ENCODE measurements around the gene CYFIP2. TPM values are rescaled to one million over a fixed set of nuclear protein-coding genes. Genes with fewer than 3 reads are reported as not detected.

Gene CYFIP2
- total RNA-seq, 1 experiment from 2014 or later = 14.3 TPM

GRCh38 chr5:157270771-157271170, 4.8 kb downstream of the CYFIP2 start:
- no peaks in the 10 kb centered on the region for H3K36me3 ChIP-seq (replicated peaks; ENCODE audit: control insufficient read depth, insufficient read depth, low read length)
- H3K27me3 ChIP-seq (ENCODE audit: control insufficient read depth, insufficient read depth, low read length) = peaks cover 11% of the 10 kb centered on the region; the same call in 1 of the 2 replicates
- DNase-seq = no peak
- no peak overlapping the region for H3K4me3 ChIP-seq (ENCODE audit: insufficient read depth, low read depth, low read length)

GRCh38 chr5:157271740-157272271, 5.9 kb downstream of the CYFIP2 start:
- Histone ChIP-seq H3K27me3 (ENCODE audit: control insufficient read depth, insufficient read depth, low read length) (peaks cover 7% of the 10 kb centered on the region; the same call in 1 of the 2 replicates), H3K36me3 (replicated peaks; ENCODE audit: control insufficient read depth, insufficient read depth, low read length) (no peaks in the 10 kb centered on the region), H3K4me3 (ENCODE audit: insufficient read depth, low read depth, low read length) (no peak overlapping the region)
- DNase-seq = no peak

GRCh38 chr5:157273131-157273556, 7.2 kb downstream of the CYFIP2 start:
- no peak for DNase-seq
- Histone ChIP-seq H3K36me3 (replicated peaks; ENCODE audit: control insufficient read depth, insufficient read depth, low read length) (no peaks in the 10 kb centered on the region), H3K27me3 (ENCODE audit: control insufficient read depth, insufficient read depth, low read length) (no peaks in the 10 kb centered on the region), H3K4me3 (ENCODE audit: insufficient read depth, low read depth, low read length) (no peak overlapping the region)

GRCh38 chr5:157275403-157275802, 9.5 kb downstream of the CYFIP2 start:
- no peak for DNase-seq
- Histone ChIP-seq H3K4me3 (ENCODE audit: insufficient read depth, low read depth, low read length) (no peak overlapping the region), H3K27me3 (ENCODE audit: control insufficient read depth, insufficient read depth, low read length) (no peaks in the 10 kb centered on the region), H3K36me3 (replicated peaks; ENCODE audit: control insufficient read depth, insufficient read depth, low read length) (no peaks in the 10 kb centered on the region)

GRCh38 chr5:157278319-157279037, 12.6 kb downstream of the CYFIP2 start:
- no peak for DNase-seq
- Histone ChIP-seq H3K27me3 (ENCODE audit: control insufficient read depth, insufficient read depth, low read length) (no peaks in the 10 kb centered on the region), H3K36me3 (replicated peaks; ENCODE audit: control insufficient read depth, insufficient read depth, low read length) (no peaks in the 10 kb centered on the region), H3K4me3 (ENCODE audit: insufficient read depth, low read depth, low read length) (no peak overlapping the region)

- Histone ChIP-seq H3K36me3 (replicated peaks; ENCODE audit: control insufficient read depth, insufficient read depth, low read length) (no peaks in the 10 kb centered on the region), H3K4me3 (ENCODE audit: insufficient read depth, low read depth, low read length) (no peak overlapping the region), H3K27me3 (ENCODE audit: control insufficient read depth, insufficient read depth, low read length) (no peaks in the 10 kb centered on the region)
- no peak for DNase-seq
Measured at GRCh38 chr5:157279605-157280239, 13.8 kb downstream of the CYFIP2 start.

GRCh38 chr5:157280927-157281326, 15.0 kb downstream of the CYFIP2 start:
- Histone ChIP-seq H3K36me3 (replicated peaks; ENCODE audit: control insufficient read depth, insufficient read depth, low read length) (no peaks in the 10 kb centered on the region), H3K4me3 (ENCODE audit: insufficient read depth, low read depth, low read length) (no peak overlapping the region), H3K27me3 (ENCODE audit: control insufficient read depth, insufficient read depth, low read length) (no peaks in the 10 kb centered on the region)
- DNase-seq = no peak

GRCh38 chr5:157282150-157282549, 16.2 kb downstream of the CYFIP2 start:
- Histone ChIP-seq H3K27me3 (ENCODE audit: control insufficient read depth, insufficient read depth, low read length) (no peaks in the 10 kb centered on the region), H3K4me3 (ENCODE audit: insufficient read depth, low read depth, low read length) (no peak overlapping the region), H3K36me3 (replicated peaks; ENCODE audit: control insufficient read depth, insufficient read depth, low read length) (peaks cover 4% of the 10 kb centered on the region)
- no peak for DNase-seq

GRCh38 chr5:157283434-157283833, 17.5 kb downstream of the CYFIP2 start:
- no peak overlapping the region for H3K4me3 ChIP-seq (ENCODE audit: insufficient read depth, low read depth, low read length)
- H3K36me3 ChIP-seq (replicated peaks; ENCODE audit: control insufficient read depth, insufficient read depth, low read length) = peaks cover 9% of the 10 kb centered on the region
- no peaks in the 10 kb centered on the region for H3K27me3 ChIP-seq (ENCODE audit: control insufficient read depth, insufficient read depth, low read length)
- no peak for DNase-seq

GRCh38 chr5:157284458-157285212, 18.7 kb downstream of the CYFIP2 start:
- H3K36me3 ChIP-seq (replicated peaks; ENCODE audit: control insufficient read depth, insufficient read depth, low read length) = peaks cover 9% of the 10 kb centered on the region
- H3K27me3 ChIP-seq (ENCODE audit: control insufficient read depth, insufficient read depth, low read length) = no peaks in the 10 kb centered on the region
- no peak overlapping the region for H3K4me3 ChIP-seq (ENCODE audit: insufficient read depth, low read depth, low read length)
- no peak for DNase-seq

GRCh38 chr5:157285310-157286035, 19.6 kb downstream of the CYFIP2 start:
- DNase-seq = no peak
- peaks cover 9% of the 10 kb centered on the region for H3K36me3 ChIP-seq (replicated peaks; ENCODE audit: control insufficient read depth, insufficient read depth, low read length)
- H3K4me3 ChIP-seq (ENCODE audit: insufficient read depth, low read depth, low read length) = no peak overlapping the region
- no peaks in the 10 kb centered on the region for H3K27me3 ChIP-seq (ENCODE audit: control insufficient read depth, insufficient read depth, low read length)

- Histone ChIP-seq H3K4me3 (ENCODE audit: insufficient read depth, low read depth, low read length) (no peak overlapping the region), H3K36me3 (replicated peaks; ENCODE audit: control insufficient read depth, insufficient read depth, low read length) (peaks cover 11% of the 10 kb centered on the region), H3K27me3 (ENCODE audit: control insufficient read depth, insufficient read depth, low read length) (no peaks in the 10 kb centered on the region)
- DNase-seq = no peak
Measured at GRCh38 chr5:157286761-157287211, 20.9 kb downstream of the CYFIP2 start.

GRCh38 chr5:157288405-157289163, 22.7 kb downstream of the CYFIP2 start:
- H3K4me3 ChIP-seq (ENCODE audit: insufficient read depth, low read depth, low read length) = no peak overlapping the region
- peaks cover 11% of the 10 kb centered on the region for H3K36me3 ChIP-seq (replicated peaks; ENCODE audit: control insufficient read depth, insufficient read depth, low read length)
- no peaks in the 10 kb centered on the region for H3K27me3 ChIP-seq (ENCODE audit: control insufficient read depth, insufficient read depth, low read length)
- DNase-seq = no peak

Measured in H7 (cell line).